Activated T-cell treated with anti-CD3 and anti-CD28 coated beads, Interleukin-2, amount 50 U/mL, for 48 hours (primary cell): ENCODE data around the gene NTRK1.

Experiments
- DNase-seq, 2 experiments: peaks; one replicate each; pipeline ENCODE4 v3.0.0-alpha.2; 2020

The NTRK1 gene

DNA sequence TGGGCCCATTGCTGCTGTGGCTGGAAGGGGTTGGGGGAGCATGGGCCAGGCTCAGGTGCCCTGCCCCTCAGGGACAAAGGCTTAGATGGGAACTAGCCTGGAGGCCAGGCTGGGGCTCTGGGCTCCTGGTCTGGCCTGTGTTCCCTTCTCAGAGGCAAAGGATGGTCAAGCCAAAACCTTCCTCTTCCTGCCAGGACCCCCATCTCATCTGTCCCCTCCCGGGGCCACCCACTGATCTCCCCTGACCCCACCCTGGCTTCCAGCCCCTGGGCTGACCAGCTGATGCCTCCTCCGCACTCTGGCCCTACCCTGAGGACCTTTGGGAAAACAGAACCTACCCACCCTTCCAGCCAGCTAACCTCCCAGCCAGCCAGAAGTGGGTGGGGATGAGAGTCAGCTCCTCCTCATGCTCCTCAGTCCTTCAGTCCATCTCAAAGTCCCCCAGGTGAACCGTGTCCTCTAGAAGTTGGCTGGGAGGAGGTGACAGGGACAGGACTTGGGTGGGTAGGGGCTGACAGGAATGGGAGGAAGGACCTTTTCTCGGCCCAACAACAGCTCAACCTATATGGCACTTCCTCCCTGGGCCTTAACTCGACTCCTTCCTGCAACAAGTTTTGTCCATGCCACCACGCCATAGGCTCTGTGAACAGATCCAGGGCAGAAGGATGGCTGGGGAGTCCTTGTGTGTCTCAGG lies 40.4 kb downstream of the NTRK1 start:
- DNase-seq = no peak

DNA sequence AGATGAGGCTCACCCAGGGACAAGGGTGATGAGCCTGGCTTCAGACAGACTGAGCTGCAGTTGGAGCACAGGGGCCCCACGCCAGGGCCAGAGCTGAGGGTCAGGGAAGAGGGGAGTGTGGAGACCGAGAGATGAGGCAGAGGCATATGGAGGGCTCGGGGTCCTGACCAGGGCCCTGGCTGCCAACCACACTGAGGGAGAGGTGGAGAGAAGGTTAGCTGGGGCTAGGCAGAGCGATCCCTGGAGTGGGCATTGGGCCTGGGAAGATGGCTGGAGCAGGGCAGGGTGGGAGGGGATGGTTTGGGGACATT lies 40.9 kb downstream of the NTRK1 start:
- DNase-seq = no peak

DNA sequence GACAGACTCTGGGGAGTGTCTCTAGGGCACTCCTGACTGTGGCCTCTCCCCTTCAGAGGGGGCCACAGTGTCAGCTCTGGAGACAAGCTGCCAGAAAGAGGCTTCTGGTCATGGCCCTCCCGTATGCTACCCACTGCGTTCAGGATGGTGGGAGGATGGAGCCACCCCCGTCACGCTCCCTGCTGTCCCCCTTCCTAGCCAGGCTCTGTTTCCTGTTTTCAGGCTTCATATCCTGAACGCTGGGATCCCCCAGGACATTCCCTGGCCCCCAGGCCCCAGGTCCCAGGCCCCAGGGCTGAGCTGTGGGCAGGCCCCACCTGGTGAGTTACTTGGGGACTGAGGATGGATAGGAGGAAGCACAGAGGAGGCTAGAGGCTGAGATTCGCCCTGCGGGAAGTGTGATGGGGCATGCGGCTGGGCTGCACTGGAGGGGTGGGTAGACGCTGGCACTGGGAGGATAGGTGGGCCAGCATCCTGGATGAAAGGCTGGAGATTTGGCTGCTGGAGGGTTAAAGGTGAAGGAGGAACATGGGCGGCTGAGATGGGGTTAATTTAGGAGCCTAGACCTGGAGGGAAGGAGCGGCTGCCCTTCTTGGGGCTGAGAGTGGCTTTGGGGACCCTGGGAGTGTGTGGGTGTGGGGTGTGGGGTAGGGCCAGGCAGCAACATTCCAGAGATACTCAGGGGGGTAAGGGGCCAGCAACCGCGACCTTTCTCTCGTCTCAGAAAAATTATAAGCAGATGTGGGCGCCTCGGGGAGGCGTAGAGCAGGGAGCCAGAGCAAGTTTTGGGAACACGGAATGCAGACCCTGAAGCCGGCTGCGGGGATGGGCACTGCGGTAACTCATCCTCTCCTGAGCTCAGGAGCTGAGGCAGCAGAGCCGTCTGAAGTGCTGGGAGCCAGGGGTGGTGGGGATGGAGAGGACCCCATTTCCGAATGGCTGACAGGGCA lies 41.6 kb downstream of the NTRK1 start:
- no peak for DNase-seq

DNA sequence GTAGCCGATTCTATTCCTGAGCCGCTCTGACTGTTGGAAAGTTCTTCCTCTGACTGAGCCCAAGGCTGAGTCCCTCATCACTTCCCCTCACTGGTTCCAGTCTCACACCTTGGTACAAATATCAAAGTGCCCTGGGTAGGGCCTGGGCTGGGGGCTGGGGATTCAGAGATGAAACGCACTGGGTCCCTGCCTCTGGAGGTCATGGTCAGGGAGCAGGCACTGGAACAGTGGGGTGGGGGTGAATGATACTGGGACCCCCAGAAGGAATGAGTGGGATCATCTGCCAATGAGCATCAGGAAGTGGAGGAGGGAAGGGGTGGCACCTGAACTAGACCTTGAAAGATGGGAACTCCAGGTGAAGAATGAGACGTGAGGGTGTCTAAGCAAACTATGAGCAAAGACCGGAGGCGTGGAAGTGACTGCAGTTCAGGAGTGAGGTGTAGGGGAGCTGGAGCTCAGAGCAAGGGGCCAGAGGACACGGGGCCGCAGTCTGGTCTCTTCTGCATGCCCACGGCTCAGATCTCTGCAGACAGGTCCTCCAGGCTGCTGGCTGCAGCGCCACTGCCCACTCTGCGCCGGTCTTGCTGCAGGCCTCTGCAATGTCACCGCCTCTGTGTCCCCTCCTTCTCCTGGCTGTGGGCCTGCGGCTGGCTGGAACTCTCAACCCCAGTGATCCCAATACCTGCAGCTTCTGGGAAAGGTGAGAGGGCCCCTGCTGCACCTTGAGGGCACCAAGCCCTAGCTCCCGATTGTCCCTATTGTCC lies 42.8 kb downstream of the NTRK1 start:
- no peak for DNase-seq

DNA sequence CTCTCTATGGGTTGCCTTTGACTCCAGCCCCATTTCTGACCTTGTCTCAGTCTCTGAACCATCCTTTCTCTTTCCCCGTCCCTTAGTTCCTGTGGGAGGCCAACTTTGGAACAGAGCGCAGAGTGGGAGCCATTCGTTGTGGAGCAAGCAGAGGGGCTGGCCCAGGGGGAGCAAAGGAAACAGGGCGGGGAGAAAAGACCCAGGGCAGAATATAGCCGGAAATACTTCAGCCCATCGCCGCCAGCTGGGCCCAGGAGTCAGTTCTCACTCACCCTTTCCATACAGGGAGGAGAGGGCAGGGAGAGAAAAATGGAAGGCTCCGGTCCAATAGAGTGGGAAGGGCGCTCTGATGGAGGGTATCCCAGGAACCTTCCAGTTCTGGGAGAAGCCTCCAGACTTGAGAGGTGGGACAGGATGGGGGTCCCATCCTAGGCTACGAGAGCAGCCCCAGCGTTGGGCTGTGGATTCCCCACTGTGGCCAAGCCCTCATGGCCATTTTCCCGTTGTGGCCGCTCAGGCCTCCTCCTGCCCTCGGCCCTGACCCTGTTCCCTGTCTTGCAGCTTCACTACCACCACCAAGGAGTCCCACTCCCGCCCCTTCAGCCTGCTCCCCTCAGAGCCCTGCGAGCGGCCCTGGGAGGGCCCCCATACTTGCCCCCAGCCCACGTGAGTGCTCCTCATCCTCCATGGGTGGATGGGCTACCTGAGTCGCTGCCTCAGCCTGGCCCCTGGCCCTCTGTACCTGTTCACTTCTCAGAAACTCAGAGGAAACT lies 43.7 kb downstream of the NTRK1 start:
- no peak for DNase-seq

DNA sequence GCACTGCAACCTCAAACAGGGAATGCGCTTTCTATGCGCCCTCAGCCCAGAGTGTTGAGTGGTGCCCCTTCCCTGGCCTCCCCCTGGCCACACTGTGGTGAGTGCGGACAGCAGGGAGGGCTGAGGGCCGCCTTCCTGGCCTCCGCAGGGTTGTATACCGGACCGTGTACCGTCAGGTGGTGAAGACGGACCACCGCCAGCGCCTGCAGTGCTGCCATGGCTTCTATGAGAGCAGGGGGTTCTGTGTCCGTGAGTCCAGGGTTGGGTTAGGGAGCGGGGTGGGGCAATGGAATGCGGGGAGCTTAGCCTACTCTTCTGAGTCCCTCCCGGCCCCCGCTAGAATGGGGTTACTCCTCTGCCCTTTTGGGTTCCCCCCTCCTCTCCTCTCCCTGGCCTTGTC lies 44.5 kb downstream of the NTRK1 start:
- DNase-seq = no peak

DNA sequence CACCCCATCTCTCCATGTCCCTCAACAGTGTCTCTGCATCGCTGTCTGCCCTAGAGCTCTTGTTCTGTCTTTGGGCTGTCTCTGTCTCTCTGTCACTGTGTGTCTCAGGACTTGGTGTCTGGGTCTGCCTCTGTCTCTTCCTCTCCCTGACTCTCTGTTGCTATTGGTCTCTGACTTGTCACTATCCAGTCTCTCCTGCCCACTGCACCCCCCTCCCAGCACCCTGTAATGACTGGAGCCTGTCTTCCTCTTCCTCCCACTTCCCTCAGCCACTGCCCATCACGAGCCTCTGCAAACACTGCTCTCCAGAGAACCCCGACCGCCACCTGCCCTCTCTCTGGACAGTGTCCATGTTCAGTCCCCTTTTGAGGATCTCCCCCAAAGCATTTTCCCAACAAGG lies 45.0 kb downstream of the NTRK1 start:
- no peak for DNase-seq

DNA sequence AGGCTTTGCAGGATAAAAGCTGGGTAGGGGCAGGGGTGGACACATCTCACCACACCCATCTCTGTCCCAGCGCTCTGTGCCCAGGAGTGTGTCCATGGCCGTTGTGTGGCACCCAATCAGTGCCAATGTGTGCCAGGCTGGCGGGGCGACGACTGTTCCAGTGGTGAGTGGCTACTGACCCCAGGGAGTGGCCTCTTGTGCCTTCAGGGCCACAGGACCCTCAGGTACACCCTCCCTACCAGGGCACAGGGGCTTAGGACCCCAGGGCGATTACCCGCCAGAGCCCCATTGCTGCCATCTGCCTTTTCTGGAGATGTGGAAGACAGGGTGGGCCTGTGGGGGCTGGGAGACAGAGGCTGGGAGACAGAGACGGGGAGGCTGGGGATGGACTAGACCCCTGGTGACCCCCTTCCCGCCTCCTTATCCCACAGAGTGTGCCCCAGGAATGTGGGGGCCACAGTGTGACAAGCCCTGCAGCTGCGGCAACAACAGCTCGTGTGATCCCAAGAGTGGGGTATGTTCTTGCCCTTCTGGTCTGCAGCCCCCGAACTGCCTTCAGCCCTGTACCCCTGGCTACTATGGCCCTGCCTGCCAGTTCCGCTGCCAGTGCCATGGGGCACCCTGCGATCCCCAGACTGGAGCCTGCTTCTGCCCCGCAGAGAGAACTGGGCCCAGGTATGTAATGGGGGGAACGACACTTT lies 45.7 kb downstream of the NTRK1 start:
- DNase-seq = no peak

DNA sequence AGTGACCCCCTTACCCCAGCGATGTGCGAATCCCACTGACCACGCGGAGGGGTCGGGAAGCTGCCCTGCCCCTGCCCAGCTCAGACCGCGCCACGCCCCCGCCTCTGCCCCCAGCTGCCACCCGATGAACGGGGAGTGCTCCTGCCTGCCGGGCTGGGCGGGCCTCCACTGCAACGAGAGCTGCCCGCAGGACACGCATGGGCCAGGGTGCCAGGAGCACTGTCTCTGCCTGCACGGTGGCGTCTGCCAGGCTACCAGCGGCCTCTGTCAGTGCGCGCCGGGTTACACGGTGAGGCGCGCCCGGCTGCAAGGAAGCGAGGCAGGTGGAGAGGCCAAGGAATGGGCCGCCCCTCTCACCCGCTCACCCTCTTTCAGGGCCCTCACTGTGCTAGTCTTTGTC lies 47.9 kb downstream of the NTRK1 start:
- no peak for DNase-seq

DNA sequence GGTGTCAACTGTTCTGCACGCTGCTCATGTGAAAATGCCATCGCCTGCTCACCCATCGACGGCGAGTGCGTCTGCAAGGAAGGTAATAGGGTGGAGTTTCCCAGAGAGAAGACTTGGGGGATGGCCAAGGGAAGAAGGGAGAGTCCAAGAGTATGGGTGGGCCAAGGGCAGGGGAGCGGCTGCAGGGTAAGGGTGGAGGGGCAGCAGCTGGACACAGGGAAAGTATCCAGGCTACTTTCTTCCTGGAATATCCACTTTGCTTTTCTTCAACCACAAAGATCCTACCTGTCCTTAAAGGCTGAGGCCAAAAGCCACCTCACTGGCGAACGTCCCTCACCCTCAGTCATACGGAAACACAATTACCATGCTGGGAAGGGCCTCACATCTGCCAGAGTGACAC lies 48.3 kb downstream of the NTRK1 start:
- no peak for DNase-seq

DNA sequence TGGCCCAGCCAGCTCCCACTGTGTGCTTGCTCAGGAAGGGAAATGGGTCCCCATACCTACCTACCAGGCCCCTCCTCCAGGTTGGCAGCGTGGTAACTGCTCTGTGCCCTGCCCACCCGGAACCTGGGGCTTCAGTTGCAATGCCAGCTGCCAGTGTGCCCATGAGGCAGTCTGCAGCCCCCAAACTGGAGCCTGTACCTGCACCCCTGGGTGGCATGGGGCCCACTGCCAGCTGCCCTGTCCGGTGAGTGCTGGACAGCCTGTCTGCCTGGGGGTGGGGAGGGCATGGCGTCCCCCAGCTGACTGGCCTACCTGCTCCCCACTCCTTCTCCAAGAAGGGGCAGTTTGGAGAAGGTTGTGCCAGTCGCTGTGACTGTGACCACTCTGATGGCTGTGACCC lies 49.0 kb downstream of the NTRK1 start:
- no peak for DNase-seq

DNA sequence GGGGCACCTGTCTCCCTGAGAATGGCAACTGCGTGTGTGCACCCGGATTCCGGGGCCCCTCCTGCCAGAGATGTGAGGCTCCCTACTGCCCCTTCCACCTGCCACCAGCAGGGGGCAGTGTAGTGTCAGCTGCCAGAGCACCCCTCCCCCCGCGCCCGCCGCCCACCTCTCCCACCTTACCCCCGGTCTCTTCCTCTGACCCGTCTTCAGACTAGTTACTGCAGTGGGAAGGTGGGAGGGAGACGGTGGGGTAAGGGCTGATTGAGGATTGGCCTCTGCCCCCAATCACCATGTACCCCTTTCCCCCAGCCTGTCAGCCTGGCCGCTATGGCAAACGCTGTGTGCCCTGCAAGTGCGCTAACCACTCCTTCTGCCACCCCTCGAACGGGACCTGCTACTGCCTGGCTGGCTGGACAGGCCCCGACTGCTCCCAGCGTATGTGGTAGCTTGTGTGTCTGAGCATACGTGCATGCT lies 49.7 kb downstream of the NTRK1 start:
- peak; percentile 68 to 77 for DNase-seq

DNA sequence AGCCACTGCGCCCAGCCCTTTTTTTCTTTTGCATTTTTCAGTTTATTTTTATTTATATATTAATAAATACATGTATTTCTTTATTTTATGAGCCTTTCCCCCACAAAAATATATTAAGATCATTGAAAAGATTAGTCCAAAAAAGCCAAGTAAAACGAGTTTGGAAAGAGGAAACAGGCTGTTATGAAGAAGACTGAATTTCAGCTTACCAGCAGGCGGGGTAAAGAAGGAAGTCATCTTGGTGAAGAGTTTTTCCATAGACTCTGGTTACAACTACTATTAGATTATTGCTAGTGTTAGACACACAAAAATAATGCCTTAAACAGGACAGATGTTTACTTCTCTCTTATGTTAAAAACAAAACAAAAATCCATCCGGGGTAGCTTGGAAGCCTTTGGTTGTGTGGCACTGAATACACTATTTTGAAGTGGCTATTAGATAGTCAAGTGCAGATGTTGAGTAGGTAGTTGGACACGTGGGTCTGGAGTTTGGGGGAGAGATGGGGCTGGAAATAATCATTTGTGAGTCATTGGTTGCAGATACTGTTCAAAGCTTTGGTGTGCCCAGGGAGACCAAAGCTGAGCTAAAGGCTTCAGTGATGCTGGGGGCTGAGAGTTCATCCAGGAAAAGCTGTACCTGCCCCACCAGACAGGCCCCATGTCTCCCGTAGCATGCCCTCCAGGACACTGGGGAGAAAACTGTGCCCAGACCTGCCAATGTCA lies 51.1 kb downstream of the NTRK1 start:
- DNase-seq = no peak

DNA sequence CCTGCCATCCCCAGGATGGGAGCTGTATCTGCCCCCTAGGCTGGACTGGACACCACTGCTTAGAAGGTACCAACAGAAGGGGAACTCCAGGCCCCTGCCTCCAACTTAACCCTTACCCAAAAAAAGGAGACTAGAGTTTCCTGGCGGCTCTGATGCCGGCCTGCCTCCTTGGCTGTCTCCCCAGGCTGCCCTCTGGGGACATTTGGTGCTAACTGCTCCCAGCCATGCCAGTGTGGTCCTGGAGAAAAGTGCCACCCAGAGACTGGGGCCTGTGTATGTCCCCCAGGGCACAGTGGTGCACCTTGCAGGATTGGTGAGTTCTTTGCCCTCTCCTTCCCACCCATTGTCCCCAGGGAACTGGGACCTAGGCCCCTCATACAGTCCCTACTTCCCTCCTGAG lies 51.6 kb downstream of the NTRK1 start:
- no peak for DNase-seq

DNA sequence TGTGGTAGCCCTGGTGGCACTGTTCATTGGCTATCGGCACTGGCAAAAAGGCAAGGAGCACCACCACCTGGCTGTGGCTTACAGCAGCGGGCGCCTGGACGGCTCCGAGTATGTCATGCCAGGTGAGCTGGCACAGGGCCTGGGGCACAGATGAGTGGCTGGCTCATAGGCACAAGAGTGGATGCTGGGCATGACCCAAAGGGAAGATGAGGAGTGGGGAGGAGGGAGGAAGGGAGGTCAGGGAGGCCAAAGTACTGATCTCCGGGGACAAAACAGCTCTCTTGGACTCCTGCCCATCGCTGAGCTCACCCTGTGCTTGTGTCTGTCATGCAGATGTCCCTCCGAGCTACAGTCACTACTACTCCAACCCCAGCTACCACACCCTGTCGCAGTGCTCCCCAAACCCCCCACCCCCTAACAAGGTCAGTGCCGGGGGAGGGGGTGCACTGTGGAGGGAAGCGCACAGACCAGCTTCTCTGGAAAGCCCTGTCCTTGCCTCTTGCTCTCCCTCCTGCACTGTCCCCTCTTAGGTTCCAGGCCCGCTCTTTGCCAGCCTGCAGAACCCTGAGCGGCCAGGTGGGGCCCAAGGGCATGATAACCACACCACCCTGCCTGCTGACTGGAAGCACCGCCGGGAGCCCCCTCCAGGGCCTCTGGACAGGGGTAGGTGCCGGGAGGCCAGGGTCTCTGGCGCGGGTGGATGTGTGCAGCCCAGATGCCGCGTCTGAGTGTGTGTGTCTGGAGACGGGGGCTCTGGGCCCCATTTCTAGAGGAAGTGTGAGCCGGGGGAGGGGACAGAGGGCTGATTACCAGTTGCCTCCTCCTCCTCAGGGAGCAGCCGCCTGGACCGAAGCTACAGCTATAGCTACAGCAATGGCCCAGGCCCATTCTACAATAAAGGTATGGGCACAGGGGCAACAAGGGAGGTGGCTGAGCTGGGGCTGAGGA lies 52.5 kb downstream of the NTRK1 start:
- DNase-seq = no peak

DNA sequence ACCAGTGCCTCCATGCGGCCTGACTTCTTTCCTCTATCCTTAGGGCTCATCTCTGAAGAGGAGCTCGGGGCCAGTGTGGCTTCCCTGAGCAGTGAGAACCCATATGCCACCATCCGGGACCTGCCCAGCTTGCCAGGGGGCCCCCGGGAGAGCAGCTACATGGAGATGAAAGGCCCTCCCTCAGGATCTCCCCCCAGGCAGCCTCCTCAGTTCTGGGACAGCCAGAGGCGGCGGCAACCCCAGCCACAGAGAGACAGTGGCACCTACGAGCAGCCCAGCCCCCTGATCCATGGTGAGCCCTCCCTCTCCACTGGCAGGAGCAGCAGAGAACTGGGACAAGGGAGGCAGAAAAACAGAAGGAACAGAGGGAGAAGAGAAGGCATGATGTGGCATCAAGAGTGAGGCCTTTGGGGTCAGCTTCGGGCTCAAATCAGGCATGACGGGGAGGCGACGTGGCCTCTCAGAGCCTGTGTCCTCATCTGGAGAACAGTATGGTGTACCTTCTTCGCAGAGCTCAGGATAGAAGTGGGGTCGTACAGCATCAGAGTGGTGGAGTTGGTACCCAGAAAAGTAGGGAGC lies 53.2 kb downstream of the NTRK1 start:
- no peak for DNase-seq

DNA sequence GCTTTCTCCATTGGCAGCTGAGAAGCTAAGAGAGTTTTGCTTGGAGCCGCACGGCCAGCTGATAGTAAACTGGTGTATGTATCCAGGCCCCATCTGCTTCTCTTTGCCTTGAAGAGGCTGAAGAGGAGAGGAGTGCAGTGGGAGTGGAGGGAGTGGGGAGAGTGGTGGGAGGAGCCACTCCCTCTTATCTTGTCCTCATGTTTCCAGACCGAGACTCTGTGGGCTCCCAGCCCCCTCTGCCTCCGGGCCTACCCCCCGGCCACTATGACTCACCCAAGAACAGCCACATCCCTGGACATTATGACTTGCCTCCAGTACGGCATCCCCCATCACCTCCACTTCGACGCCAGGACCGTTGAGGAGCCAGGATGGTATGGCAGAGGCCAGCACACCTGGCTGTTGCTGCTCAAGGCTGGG lies 53.8 kb downstream of the NTRK1 start:
- DNase-seq = no peak

DNA sequence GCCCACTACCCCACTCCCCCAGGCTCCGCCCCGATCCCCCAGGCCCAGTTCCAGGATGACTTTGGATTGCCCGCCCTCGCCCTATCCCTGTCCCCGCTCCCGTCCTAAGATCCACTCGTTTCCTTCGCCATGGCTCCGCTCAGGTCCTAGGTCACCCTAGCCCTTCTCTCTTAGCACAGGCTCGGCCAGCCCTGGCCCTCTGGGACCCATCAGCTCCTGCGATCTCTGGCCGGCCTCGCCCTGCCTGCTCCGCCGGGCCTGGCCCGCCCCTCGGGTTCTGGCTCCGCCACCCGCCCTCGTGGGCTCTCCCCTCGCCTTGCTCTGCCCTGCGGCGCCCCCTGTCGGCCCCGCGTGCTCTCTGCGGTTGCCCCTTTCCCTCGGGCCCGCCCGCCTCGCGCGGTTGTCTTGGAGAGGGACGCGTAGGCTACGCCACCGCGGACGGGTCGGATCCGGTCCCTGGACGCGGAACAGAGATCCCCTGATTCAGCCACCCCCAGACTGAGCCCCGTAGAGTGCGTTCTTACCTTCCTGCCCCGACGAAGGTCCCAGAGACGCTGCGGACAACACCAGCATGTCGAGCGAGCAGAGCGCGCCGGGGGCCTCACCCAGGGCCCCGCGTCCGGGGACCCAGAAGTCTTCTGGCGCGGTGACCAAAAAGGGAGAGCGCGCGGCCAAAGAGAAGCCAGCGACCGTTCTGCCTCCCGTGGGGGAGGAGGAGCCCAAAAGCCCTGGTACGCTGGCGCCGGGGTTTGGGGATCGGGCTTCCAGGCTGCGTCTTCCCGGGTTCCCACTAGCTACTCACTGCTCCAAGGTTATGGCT lies 59.8 kb downstream of the NTRK1 start, which contains the start of gene LRRC71:
Gene LRRC71 (plus strand): TSS at position 400 of the 820 bp plus-strand sequence. CDS start 172 bp downstream, at position 572.
- DNase-seq = peak; percentile 89

DNA sequence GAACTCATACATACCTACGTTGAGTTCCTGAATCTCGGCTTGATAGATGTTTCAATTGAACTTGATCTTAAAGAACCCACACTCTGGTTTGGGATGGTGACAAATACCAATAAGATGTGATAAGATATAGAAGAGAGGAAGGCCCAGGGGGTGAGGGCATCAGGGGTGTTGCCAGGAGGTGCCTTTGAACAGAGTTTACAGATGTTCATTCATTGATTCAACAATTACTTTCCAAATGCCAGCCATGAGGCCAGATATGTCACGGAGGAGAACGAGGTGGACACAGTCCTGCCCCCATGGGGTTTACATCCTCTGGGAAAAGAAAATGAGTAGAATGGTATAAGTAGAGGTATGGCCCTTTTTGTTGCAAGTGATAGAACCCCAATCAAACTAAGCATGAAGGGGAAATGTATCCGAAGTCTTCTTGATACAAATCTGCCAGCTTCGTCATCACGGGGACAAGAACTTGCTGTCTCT lies 60.4 kb downstream of the NTRK1 start:
- DNase-seq = no peak
